Activated effector memory CD4-positive, alpha-beta T cell treated with Interleukin-2 at 50 U/mL for 16 hours (primary cell): ENCODE data around the gene LYST.

ENCODE experiments used
- DNase-seq: peaks from one replicate; pipeline ENCODE4 v3.0.0-alpha.2; 2020

Gene LYST

DNA sequence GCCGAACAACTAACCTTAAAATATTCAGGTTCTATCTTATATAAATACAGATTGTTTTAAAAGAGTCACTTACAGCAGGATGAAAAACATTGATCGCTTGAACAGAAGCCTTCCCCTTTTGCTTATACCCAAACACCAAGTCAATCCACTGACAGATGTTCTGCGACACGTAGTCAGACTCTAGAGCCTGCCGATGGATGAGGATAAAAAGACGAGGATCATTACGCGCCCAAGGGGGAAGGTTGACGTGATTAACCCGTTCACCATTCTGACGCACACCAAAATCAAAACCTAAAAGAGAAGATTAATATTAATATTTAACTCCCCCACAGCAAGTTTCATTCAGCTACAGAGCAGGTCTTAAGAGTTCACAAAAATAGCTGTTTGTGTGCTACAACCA, 157.7 kb downstream of the LYST start:
- DNase-seq = no peak

DNA sequence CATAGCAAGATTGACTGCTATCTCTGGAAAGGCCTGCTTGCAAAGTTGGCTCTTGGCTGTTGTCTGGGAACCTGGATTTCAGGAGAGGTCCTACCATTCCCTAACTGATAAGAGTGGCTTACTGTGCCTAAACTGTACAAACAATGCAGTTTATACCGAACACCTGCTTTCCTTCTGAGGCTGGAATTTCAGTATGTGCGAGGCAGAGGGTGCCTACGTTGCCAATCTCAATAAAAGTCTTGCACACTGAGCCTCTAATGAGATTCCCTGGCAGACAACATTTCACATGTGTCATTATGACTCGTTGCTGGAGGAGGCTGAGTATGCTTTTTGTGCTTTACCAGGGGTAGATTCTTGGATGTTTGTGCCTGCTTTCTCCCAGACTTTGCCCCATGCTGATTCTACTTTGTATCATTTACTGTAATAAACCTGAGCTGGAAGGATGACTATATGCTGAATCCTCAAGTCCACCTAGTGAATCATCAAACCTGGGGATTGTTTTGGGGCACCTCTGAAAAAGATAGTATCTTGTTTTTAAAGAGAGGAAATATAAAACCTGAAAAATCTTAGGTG, 158.2 kb downstream of the LYST start:
- DNase-seq = no peak

DNA sequence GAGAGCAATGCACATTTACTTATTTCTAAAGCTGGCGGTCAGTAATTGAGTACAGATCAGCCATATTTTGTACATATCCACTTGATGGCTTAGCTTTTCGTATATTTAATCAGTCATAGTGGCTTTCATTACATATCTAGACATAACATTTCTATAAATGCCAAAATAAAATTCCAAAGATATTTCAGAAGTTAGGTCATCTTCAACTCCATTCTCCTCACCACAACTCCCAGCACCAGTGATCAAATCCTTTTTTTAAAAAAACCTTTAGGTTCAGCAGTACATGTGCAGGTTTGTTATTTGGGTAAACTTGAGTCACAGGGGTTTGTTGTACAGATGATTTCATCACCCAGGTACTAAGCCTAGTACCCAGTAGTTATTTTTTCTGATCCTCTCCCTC, 163.2 kb downstream of the LYST start:
- no peak for DNase-seq

DNA sequence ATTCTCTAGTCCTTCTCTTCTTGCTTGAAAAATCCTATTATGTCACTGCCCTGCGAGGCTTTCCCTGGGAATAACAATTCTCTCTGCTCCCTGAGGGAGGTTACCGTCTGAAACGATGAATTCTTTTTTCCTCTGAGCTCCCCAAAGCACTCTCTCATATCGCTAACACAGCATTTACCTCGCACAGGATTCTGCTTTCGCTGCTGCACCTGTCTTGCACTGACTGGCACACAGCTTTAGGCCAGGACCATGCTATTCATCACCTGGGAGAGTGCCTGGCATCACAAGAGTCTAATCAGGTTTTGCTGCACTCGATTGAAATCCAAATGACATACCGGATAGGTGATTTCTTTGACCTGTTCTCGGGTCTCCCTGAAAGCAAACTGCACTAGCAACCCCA, 164.3 kb downstream of the LYST start:
- no peak for DNase-seq

GRCh38 chr1:235697508-235697907, 169.2 kb downstream of the LYST start:
- no peak for DNase-seq

DNA sequence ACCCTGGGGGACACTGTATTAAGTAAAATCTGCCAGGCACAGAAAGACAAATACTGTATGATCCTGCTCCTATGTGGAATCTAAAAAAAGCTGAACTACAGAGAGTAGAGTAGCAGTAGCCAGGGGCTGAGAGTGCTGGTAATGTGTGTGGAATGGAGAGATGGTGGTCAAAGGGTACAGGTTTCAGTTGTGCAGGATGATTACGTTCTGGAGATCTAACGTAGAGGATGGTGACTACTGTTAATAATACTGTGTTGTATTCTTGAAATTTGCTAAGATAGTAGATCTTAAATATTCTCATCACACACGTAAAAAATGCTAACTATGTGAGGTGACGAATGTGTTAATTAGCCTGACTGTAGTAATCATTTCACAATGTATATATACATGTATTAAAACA, 177.3 kb downstream of the LYST start:
- DNase-seq = no peak

GRCh38 chr1:235688096-235688495, 178.6 kb downstream of the LYST start:
- no peak for DNase-seq

DNA sequence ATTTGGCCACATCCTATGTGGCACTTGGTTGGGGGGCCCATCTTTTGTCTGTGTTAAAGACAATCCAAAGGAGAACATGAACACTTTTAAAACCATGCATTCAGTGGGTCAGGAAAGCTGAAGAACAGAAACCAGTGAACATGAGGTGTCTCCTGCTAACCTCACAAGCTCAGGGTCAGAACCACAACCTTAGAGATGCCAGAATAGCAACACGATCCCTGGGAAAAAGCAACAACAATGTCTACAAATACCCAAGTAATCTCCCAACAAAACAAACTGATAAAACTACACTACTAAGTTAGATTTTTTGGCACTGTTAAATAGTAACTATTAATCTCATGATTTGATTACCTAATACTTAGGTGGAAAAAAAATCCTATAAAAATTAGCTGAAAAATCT, 183.1 kb downstream of the LYST start:
- DNase-seq = no peak

- DNase-seq = no peak
Observed at GRCh38 chr1:235682216-235682615, 184.5 kb downstream of the LYST start.

DNA sequence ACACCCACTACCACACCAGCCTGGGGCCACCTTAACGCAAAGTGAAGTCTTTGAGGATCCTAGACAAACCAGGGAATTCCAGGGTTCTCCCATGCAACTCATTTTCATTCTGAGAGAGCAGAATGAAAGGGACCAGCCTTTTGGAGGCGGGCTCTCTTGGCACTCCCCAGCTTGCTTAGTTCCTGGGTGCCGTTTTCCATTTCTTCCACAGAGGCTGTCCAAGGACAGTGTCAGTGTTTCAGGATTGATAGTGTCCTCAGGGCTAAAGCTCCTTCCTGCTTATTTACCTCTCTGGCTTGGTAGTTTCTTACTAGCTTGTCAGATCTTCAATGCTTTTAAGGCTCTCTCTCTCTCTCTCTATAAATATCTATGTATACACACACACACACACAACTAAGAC, 187.1 kb downstream of the LYST start:
- DNase-seq = no peak

DNA sequence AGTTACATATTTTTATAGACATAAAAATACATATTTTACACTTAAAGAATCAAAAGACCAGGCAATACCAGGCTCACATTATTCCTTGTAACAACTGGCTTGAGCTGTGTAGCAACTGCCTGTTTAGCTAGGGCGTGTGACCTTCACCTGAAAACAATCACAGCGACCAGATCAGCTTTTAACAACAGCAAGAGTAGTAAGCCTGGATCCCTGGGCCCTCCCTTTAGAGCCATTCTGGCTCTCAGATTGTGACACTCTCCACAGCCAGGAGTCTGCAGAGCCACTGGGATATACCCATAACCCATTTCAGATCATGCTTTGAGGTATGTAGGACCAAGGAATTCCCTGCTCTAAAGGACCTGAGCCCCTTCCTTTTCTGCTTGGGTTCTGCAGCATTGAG, 187.7 kb downstream of the LYST start:
- DNase-seq = no peak

- DNase-seq = no peak
Observed at GRCh38 chr1:235675152-235675890, 191.4 kb downstream of the LYST start.

GRCh38 chr1:235673981-235674380, 192.7 kb downstream of the LYST start:
- no peak for DNase-seq

DNA sequence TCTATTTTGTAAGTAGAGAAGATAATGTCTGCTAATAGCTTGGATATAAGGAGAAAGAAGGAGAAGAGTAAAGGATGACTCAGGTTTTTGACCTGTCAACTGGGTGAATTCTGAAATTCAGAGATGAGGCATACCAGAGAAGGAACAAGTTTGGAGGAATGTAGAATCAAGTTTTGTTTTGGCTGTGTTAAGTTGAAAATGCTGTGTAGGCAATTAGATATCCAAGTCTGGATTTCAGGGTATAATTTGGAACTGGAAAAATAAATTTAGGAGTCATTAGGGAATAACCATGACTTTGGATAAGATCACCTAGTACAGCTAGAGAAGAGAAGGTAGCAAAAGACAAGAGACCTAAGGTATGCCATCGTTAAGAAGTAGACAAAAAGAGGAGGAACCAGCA, 194.7 kb downstream of the LYST start:
- DNase-seq = no peak

- DNase-seq = no peak
Observed at GRCh38 chr1:235670157-235670776, 196.4 kb downstream of the LYST start.

DNA sequence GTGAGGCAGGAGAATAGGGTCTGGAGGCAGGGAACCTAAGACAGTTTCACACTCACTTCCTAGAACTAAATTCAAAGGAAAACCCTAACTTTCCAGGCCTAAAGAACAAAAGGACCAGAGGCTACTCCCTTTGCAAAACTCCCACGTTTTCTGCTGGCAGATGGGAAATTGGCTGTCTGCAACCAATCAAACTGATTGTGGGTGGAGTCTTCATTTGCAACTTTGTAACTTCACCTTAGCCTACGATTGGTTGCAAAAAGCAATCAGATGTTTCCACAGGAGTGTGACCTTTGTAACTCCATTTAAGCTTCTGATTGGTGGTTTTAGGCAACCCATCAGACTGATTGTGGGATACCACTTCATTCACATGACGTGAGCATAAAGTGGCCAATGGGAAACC, 197.4 kb downstream of the LYST start:
- no peak for DNase-seq

GRCh38 chr1:235663628-235664027, 203.1 kb downstream of the LYST start:
- DNase-seq = no peak

DNA sequence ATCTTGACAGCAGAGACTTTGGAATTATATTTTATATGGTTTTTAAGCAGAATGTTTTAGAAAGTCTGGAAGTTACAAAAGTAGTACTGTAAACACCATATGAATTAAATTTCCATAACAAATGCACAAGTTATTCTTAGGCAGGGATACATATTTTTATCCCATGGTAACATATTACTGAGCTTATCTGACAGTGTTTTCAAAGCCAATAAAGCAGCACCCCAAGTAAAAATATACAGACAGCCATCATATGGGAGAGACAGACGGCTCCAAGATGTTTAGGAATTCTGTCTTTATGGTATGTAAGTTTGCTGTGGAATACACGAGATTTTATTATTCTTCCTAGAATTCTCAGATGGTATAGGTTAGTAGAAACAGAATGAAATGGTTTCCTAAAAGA, 205.1 kb downstream of the LYST start:
- DNase-seq = no peak

DNA sequence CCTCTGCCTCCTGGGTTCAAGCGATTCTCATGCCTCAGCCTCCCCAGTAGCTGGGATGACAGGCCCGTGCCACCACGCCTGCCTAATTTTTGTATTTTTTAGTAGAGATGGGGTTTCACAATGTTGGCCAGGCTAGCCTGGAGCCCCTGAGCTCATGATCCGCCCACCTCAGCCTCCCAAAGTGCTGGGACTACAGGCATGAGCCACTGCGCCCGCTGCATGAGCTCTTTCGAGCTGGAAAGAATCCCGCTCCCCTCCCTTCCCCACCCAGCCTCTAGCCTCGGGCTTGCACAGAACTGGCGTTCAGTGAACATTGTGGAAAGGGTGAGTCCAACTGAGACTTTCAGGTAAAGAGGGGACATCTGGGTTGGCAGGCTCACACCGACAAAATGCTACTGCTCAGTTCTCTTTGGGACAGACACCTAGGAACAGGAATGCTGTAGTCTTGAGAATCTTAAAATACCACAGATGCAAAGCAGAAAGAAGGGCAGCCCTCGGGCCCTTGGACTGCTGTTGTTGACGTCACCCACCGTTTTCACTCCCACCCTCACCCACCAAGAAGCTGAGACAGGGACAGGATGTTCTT, 207.4 kb downstream of the LYST start:
- DNase-seq = no peak

DNA sequence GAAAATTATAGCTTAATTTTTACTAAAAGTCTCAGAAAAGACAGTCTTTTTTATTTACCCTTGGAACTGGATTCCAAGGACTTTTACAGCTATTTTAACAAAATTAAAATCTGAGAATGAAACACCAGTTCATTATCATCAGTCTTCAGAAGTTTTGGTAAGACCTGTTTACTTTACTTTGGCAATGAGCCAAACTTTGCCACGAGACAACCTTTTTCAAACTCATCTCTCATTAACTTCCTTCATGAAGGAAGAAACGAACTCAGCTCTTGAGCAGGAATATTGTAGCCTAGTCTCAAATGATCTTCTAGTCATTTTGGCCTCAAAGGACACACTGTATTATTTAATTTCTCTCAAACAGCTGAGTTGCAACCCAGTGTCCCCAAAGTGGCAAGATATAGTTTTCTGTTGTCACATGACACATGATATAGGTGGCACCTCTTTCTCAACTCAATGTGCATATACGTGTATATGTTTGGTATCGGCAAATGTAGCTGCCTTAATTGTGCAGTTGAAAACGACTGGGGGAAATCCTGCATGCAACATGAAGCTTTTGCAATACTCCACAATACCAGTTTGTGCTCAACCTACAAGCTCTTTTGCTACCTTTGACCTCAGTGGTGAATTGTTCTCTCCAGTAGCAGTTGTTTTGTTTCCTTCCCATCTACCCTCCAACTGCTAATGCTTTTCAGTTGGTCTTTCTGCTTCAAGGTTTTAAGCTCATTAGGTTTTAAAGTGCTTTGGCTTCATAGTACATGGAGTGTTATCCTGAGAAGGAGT, 208.8 kb downstream of the LYST start:
- no peak for DNase-seq

- no peak for DNase-seq
Observed at GRCh38 chr1:235657269-235657668, 209.4 kb downstream of the LYST start.

DNA sequence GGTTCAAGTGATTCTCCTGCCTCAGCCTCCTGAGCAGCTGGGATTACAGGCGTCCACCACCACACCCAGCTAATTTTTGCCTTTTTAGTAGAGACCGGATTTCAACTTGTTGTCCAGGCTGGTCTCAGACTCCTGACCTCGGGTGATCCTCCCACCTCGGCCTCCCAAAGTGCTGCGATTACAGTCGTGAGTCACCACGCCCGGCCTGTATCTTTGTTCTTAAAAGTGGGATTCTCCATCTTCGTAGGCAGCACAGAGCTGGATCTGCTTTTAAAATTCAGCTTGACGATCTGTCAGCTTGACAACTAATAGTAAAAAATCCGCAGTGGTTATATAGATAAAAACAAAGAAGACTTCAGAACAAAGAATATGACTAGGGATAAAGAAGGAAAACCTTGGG, 214.3 kb downstream of the LYST start:
- DNase-seq = no peak

GRCh38 chr1:235651170-235651806, 215.4 kb downstream of the LYST start:
- no peak for DNase-seq
